ENCODE measurements around the gene RSPH1.

RSPH1 gene

DNA sequence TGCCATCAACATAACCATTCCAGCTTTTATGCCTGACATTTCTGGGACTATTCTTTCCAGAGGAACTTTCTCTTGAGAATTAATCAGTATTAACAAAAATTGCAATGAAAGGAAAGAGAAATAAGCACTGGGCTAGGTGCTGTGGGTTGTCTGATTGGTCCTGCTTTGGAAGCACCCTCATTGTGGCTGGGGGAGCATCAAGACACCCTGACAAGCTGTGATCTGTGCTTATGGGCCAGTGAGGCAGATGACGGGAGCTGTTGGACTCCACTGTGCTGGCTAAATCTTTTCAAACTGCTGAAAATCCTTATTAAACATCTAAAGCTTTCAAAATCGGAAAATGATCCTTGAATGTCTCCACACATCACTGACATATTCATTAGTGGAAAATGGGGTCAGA is 72.3 kb downstream of the RSPH1 start:
- DNase-seq: no peak

GRCh38 chr21:42423197-42423675 is 72.8 kb downstream of the RSPH1 start:
- DNase-seq: no peak
